ENCODE measurements around the gene CFAP74. TPM values are rescaled to one million over a fixed set of nuclear protein-coding genes. Genes with fewer than 3 reads are reported as not detected.

The CFAP74 gene
- total and polyA plus RNA-seq, 2 of the 4 experiments (the other 2 are of a cell fraction) = not detected

DNA sequence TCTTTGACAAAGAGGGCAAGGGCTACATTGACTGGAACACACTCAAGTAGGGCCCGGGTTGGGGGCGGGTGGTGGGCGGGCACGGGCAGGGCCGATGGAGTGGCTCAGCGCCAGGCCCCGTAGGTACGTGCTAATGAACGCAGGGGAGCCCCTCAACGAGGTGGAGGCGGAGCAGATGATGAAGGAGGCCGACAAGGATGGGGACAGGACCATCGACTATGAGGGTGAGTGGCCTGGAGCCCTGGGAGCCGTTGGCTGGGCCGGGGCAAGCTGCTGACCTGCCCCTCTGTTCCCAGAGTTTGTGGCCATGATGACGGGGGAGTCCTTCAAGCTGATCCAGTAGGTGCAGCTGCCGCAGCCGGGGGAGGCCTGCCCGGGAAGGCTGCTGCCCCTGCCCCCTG, 86.7 kb downstream of the CFAP74 start:
- TF ChIP-seq NFE2L2 (IDR thresholded peaks at IDR 0.05; ENCODE audit: low read depth, low read length) (no peak), BHLHE40 (IDR thresholded peaks at IDR 0.05; ENCODE audit: low read depth, low read length) (no peak), CTCF (conservative IDR thresholded peaks at IDR 0.05; ENCODE audit: low read depth, low read length) (no peak), RFX5 (IDR thresholded peaks at IDR 0.05; ENCODE audit: low read depth, low read length) (no peak), USF2 (IDR thresholded peaks at IDR 0.05; ENCODE audit: low read depth, low read length) (no peak), MAFK (IDR thresholded peaks at IDR 0.05; ENCODE audit: low read depth, low read length) (no peak), ELK1 (IDR thresholded peaks at IDR 0.05; ENCODE audit: borderline replicate concordance, low read depth, low read length) (no peak), CHD1 (IDR thresholded peaks at IDR 0.05; ENCODE audit: low read depth, low read length) (no peak)
- no peak overlapping the region for H2AFZ ChIP-seq (replicated peaks; ENCODE audit: low read length, poor library complexity)
- H3K36me3 ChIP-seq (ENCODE audit: control insufficient read depth, insufficient read depth, low read length) = no peaks in the 10 kb centered on the region
- H4K20me1 ChIP-seq (ENCODE audit: insufficient read depth, low read length) = no peaks in the 10 kb centered on the region
- ATAC-seq (ENCODE audit: low read depth) (no peak), DNase-seq (no peak)
- peaks cover 3% of the 10 kb centered on the region; the same call in 1 of the 2 replicates for H3K27me3 ChIP-seq (ENCODE audit: control insufficient read depth, insufficient read depth, low read length)
- CTCF ChIA-PET = no interaction called here
- H3K4me3 ChIP-seq (ENCODE audit: insufficient read depth, low read depth, low read length) = no peak overlapping the region
- H3K14ac ChIP-seq (replicated peaks; ENCODE audit: low read depth, low read length) = no peak overlapping the region
- no peak overlapping the region for H2AK5ac ChIP-seq (ENCODE audit: low read depth, low read length)
- no peak overlapping the region for H3K4me2 ChIP-seq (ENCODE audit: low read depth, low read length)
- H4K5ac ChIP-seq (ENCODE audit: low read depth, low read length) = no peak overlapping the region
- H3K27ac ChIP-seq (ENCODE audit: insufficient read depth, low read length) = no peak overlapping the region
- POLR2A ChIA-PET (ENCODE audit: unreplicated experiment) = no interaction called here
- no peak overlapping the region for H4K91ac ChIP-seq (ENCODE audit: insufficient read depth, low read depth, low read length)
- intact Hi-C loops (cut with micrococcal nuclease) = no loop called here
- dilution Hi-C loops (cut with HindIII; ENCODE audit: low sequenced_read_pairs, unreplicated experiment) = no loop called here
- peaks cover 2% of the 10 kb centered on the region; the same call in 1 of the 2 replicates for H3K4me1 ChIP-seq (ENCODE audit: control insufficient read depth, insufficient read depth, low read length)
- BruUV-seq (replicated peaks) = no TSS peak
- WGBS, 2 experiments (ENCODE audit: extremely low coverage in 2 of 2, insufficient read length in 1 of 2) = 74% methylated on average over 9 of the region's 19 CpGs; no CpG with 5 or more reads in 1 of the 2 experiments
- no peak overlapping the region for H3K18ac ChIP-seq (ENCODE audit: low read depth, low read length)
- no peak overlapping the region for H3K9ac ChIP-seq (ENCODE audit: low read depth, low read length)
- no peaks in the 10 kb centered on the region for H3K79me1 ChIP-seq (ENCODE audit: low read depth in 1 of 2, low read length in 2 of 2)
- no peaks in the 10 kb centered on the region for H3K9me3 ChIP-seq (ENCODE audit: control insufficient read depth, insufficient read depth, low read length)
- in situ Hi-C loops (cut with MboI; ENCODE audit: low sequenced_read_pairs) = no loop called here
- H2BK120ac ChIP-seq (ENCODE audit: low read depth, low read length) = no peak overlapping the region
- no peak overlapping the region for H3K4ac ChIP-seq (ENCODE audit: low read depth, low read length)
- H3K56ac ChIP-seq (ENCODE audit: extremely low read depth, insufficient read depth, low read length) = no peak overlapping the region
- H4K8ac ChIP-seq (ENCODE audit: low read depth in 2 of 2, low read length in 2 of 2) = no peak overlapping the region
- H3K9me1 ChIP-seq (ENCODE audit: insufficient read depth, low read length) = peaks cover 4% of the 10 kb centered on the region; the same call in 1 of the 2 replicates
- H2BK15ac ChIP-seq (ENCODE audit: low read depth, low read length) = no peak overlapping the region
- no peak overlapping the region for H3K23ac ChIP-seq (ENCODE audit: low read depth, low read length)
- H2AK9ac ChIP-seq (replicated peaks; ENCODE audit: low read depth, low read length, poor library complexity) = no peak overlapping the region
- no peak overlapping the region for H2BK5ac ChIP-seq (ENCODE audit: low read depth, low read length, poor library complexity, severe bottlenecking)
- no peak overlapping the region for H2BK20ac ChIP-seq (ENCODE audit: low read depth, low read length)
